ENCODE data around the gene ZBTB32. TPM values are rescaled to one million over a fixed set of nuclear protein-coding genes. Genes with fewer than 3 reads are reported as not detected.

ZBTB32 gene
- total RNA-seq, 2 experiments from 2014 or later, result 174 to 181 TPM

DNA sequence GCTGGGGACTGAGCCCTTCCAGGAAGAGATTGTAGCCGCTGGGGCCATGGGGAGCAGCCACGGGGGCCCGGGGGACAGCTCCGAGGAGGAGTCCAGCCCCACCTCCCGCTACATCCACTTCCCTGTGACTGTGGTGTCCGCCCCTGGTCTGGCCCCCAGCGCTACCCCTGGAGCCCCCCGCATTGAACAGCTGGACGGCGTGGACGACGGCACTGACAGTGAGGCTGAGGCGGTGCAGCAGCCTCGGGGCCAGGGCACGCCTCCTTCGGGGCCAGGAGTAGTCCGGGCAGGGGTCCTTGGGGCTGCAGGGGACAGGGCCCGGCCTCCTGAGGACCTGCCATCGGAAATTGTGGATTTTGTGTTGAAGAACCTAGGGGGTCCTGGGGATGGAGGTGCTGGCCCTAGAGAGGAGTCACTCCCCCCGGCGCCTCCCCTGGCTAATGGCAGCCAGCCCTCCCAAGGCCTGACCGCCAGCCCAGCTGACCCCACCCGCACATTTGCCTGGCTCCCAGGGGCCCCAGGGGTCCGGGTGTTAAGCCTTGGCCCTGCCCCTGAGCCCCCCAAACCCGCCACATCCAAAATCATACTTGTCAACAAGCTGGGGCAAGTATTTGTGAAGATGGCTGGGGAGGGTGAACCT lies 28.3 kb downstream of the ZBTB32 start:
- no peak for DNase-seq
- peaks cover 10% of the 10 kb centered on the region for H3K4me1 Mint-ChIP-seq (ENCODE audit: low read depth)
- no peak overlapping the region for H3K4me3 Mint-ChIP-seq
- intact Hi-C loops (cut with micrococcal nuclease), result no loop called here
- H3K9me3 Mint-ChIP-seq, result no peaks in the 10 kb centered on the region
- CTCF ChIA-PET, result interaction anchor here (1.2 kb wide), 1 partner anchor 8 kb away, joined by 4 read pairs; no protein-coding TSS in a partner anchor
- peaks cover 49% of the 10 kb centered on the region for H3K36me3 Mint-ChIP-seq (ENCODE audit: low read depth)
- H3K27me3 Mint-ChIP-seq (ENCODE audit: low read depth), result no peaks in the 10 kb centered on the region
- H3K27ac Mint-ChIP-seq, result no peak overlapping the region

GRCh38 chr19:35733180-35734125 lies 29.1 kb downstream of the ZBTB32 start:
- Mint-ChIP-seq H3K36me3 (ENCODE audit: low read depth) (peaks cover 44% of the 10 kb centered on the region), H3K9me3 (no peaks in the 10 kb centered on the region), H3K27me3 (ENCODE audit: low read depth) (no peaks in the 10 kb centered on the region), H3K4me1 (ENCODE audit: low read depth) (peaks cover 10% of the 10 kb centered on the region), H3K27ac (no peak overlapping the region), H3K4me3 (no peak overlapping the region)
- DNase-seq, result no peak
- intact Hi-C loops (cut with micrococcal nuclease), result no loop called here
- CTCF ChIA-PET, result no interaction called here

DNA sequence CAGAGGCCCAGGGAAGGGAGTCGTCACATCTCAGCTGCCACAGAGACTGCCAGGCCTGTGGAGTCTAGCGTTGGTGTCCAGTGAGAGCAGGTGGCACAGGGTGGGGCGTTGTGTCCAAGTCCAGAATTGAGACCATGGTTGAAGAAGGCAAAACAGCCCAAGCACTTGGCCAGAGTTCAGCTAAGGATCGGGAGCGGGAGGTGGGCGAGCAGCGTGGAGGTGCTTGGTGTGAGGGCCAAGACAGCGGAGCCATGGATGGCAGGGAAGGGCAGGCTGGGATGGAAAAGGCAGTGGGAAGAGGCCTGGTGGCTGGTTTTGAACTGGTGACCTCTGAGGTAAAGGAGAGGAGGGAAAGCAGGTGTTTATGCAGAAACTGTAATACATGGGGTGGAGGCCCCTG lies 29.9 kb downstream of the ZBTB32 start:
- DNase-seq, result no peak
- peaks cover 42% of the 10 kb centered on the region for H3K36me3 Mint-ChIP-seq (ENCODE audit: low read depth)
- H3K27me3 Mint-ChIP-seq (ENCODE audit: low read depth), result no peaks in the 10 kb centered on the region
- peak overlapping the region; percentile 66 for H3K27ac Mint-ChIP-seq
- no peak overlapping the region for H3K4me3 Mint-ChIP-seq
- CTCF ChIA-PET, result interaction anchor here (0.6 kb wide), 1 partner anchor 41 kb away, joined by 3 read pairs; no protein-coding TSS in a partner anchor
- intact Hi-C loops (cut with micrococcal nuclease), result no loop called here
- peaks cover 10% of the 10 kb centered on the region for H3K4me1 Mint-ChIP-seq (ENCODE audit: low read depth)
- no peaks in the 10 kb centered on the region for H3K9me3 Mint-ChIP-seq

- Mint-ChIP-seq H3K9me3 (no peaks in the 10 kb centered on the region), H3K36me3 (ENCODE audit: low read depth) (peaks cover 35% of the 10 kb centered on the region), H3K4me1 (ENCODE audit: low read depth) (peaks cover 16% of the 10 kb centered on the region), H3K4me3 (no peak overlapping the region), H3K27ac (peak overlapping the region; percentile 57), H3K27me3 (ENCODE audit: low read depth) (no peaks in the 10 kb centered on the region)
- CTCF ChIA-PET, result interaction anchor here (0.6 kb wide), 1 partner anchor 42 kb away, joined by 3 read pairs; no protein-coding TSS in a partner anchor
- intact Hi-C loops (cut with micrococcal nuclease), result no loop called here
- no peak for DNase-seq
Measured at GRCh38 chr19:35734889-35735288, 30.5 kb downstream of the ZBTB32 start.

DNA sequence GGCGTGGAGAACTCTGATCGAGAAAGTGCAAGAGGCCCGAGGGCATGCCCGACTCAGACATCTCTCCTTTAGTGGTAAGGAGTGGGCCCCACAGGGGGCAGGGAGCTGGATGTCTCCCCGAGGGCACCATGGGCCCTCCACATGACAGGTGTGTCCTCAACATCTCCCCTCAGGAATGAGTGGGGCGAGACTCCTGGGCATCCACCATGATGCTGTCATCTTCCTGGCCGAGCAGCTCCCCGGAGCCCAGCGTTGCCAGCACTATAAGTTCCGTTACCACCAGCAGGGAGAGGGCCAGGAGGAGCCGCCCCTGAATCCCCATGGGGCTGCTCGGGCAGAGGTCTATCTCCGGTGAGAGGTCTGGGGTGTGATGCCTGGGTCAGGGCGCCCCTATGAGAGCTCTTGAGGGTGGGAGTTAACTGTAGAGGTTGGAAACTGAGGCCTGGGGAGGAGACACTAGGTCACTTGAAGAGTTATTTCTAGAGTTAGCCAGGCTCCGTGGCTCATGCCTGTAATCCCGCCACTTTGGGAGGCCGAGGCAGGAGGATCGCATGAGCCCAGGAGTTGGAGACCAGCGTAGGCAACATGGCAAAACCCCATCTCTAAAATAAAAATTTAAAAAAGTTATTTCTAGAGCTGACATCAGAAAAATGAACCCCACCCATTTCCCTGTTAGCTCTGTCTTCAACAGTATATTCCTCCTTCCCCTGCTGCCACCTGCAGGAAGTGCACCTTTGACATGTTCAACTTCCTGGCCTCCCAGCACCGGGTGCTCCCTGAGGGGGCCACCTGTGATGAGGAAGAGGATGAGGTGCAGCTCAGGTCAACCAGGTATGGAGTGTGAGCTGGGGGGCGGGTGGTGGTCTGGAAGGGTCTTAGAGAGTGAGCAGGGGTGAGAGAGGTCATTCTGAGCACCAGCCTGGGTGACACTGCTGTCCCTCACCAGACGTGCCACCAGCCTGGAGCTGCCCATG lies 32.8 kb downstream of the ZBTB32 start:
- H3K27ac Mint-ChIP-seq, result peak overlapping the region; percentile 75
- H3K4me3 Mint-ChIP-seq, result no peak overlapping the region
- CTCF ChIA-PET, result interaction anchor here (0.5 to 1.3 kb wide), 9 partner anchors 11 to 175 kb away, joined by 3 to 7 read pairs (median 3); partner anchors contain the start of gene LIN37
- peak; percentile 56 for DNase-seq
- H3K4me1 Mint-ChIP-seq (ENCODE audit: low read depth), result peaks cover 20% of the 10 kb centered on the region
- peaks cover 33% of the 10 kb centered on the region for H3K36me3 Mint-ChIP-seq (ENCODE audit: low read depth)
- no peaks in the 10 kb centered on the region for H3K9me3 Mint-ChIP-seq
- intact Hi-C loops (cut with micrococcal nuclease), result no loop called here
- no peaks in the 10 kb centered on the region for H3K27me3 Mint-ChIP-seq (ENCODE audit: low read depth)

- no peak for DNase-seq
- Mint-ChIP-seq H3K4me1 (ENCODE audit: low read depth) (peaks cover 29% of the 10 kb centered on the region), H3K27me3 (ENCODE audit: low read depth) (no peaks in the 10 kb centered on the region), H3K27ac (no peak overlapping the region), H3K4me3 (peak overlapping the region; percentile 36), H3K36me3 (ENCODE audit: low read depth) (peaks cover 41% of the 10 kb centered on the region), H3K9me3 (no peaks in the 10 kb centered on the region)
- intact Hi-C loops (cut with micrococcal nuclease), result no loop called here
- CTCF ChIA-PET, result interaction anchor here (0.7 to 1.1 kb wide), 3 partner anchors 20 to 45 kb away, joined by 3 to 4 read pairs (median 3); no protein-coding TSS in a partner anchor
Measured at GRCh38 chr19:35738021-35738886, 33.9 kb downstream of the ZBTB32 start.

GRCh38 chr19:35738887-35739229 lies 34.5 kb downstream of the ZBTB32 start:
- peak overlapping the region; percentile 36 for H3K4me3 Mint-ChIP-seq
- CTCF ChIA-PET, result no interaction called here
- H3K36me3 Mint-ChIP-seq (ENCODE audit: low read depth), result peaks cover 39% of the 10 kb centered on the region
- H3K4me1 Mint-ChIP-seq (ENCODE audit: low read depth), result peaks cover 35% of the 10 kb centered on the region
- no peaks in the 10 kb centered on the region for H3K27me3 Mint-ChIP-seq (ENCODE audit: low read depth)
- H3K9me3 Mint-ChIP-seq, result no peaks in the 10 kb centered on the region
- no peak overlapping the region for H3K27ac Mint-ChIP-seq
- intact Hi-C loops (cut with micrococcal nuclease), result no loop called here
- DNase-seq, result no peak

DNA sequence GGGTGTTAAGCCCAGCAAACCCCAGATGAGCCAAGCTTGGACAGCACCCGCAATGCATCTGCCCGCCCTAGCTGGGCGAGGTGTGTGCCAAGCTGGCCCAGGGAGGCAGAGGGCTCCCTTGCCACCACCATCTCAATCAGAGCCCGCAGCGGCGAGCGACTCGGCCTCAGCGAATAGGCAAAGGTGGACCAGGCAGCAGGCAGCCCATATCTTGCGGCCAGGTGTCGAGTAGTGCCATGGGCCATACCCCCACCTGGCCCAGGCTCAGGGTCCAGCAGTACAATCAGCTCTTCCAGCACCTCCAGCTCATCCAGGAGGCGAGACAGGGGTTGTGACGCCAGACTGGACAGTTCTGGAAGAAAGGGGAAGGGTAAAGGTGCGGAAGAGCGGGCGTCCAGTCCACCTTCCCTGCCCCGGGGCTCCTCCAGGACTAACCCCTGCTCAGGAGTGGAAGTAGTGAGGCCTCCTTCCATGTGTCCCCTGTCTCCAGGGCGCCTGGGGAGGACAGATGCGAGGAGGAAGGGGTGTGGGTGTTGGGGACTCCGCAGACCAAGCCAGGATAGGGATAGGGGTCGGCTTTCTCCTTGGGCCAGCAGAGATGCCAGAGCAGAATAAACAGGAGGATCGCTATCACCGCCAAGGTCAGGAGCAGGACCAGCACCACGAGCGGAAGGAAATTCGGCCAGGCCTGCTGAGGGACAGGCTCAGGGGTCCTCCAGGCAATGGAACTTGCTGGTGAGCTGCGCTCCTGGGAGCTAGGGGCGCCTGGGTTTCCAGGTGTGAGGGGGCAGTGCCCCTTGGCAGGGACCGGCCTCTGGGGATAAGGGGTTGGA lies 35.1 kb downstream of the ZBTB32 start:
- H3K36me3 Mint-ChIP-seq (ENCODE audit: low read depth), result peaks cover 32% of the 10 kb centered on the region
- H3K4me1 Mint-ChIP-seq (ENCODE audit: low read depth), result peaks cover 41% of the 10 kb centered on the region
- intact Hi-C loops (cut with micrococcal nuclease), result loop anchor here (1.0 to 10.0 kb wide), 8 partner anchors 19 to 405 kb away; partner anchors contain the start of genes ALKBH6, CAPNS1 and PROSER3
- CTCF ChIA-PET, result interaction anchor here (0.6 to 1.8 kb wide), 6 partner anchors 9 to 47 kb away, joined by 3 to 10 read pairs (median 3); partner anchors contain the start of gene LIN37
- peak overlapping the region; percentile 89 for H3K4me3 Mint-ChIP-seq
- no peaks in the 10 kb centered on the region for H3K27me3 Mint-ChIP-seq (ENCODE audit: low read depth)
- no peak overlapping the region for H3K27ac Mint-ChIP-seq
- no peak for DNase-seq
- H3K9me3 Mint-ChIP-seq, result no peaks in the 10 kb centered on the region

DNA sequence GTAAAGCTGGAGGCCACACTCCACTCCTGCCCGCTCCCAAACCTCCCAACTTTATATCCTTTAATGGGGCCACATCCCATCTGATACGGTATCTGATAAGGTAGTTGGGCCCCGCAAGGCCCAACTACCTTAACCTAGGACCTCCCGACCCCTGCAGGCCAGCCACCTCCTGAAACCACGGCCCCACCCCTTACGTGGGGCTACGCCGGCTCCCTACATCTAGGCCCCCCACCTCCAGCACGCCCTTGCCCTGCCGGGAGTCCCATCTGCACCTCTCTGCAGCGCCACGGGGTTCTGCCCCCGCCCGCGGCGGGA lies 35.7 kb downstream of the ZBTB32 start:
- H3K9me3 Mint-ChIP-seq, result no peaks in the 10 kb centered on the region
- no peak for DNase-seq
- peak overlapping the region; percentile 89 for H3K4me3 Mint-ChIP-seq
- peaks cover 40% of the 10 kb centered on the region for H3K4me1 Mint-ChIP-seq (ENCODE audit: low read depth)
- H3K27ac Mint-ChIP-seq, result no peak overlapping the region
- H3K27me3 Mint-ChIP-seq (ENCODE audit: low read depth), result no peaks in the 10 kb centered on the region
- peaks cover 28% of the 10 kb centered on the region for H3K36me3 Mint-ChIP-seq (ENCODE audit: low read depth)
- CTCF ChIA-PET, result interaction anchor here (0.6 to 1.8 kb wide), 7 partner anchors 8 to 127 kb away, joined by 3 to 10 read pairs (median 3); partner anchors contain the start of gene LIN37
- intact Hi-C loops (cut with micrococcal nuclease), result loop anchor here (1.0 to 10.0 kb wide), 8 partner anchors 18 to 405 kb away; partner anchors contain the start of genes ALKBH6, CAPNS1 and PROSER3

DNA sequence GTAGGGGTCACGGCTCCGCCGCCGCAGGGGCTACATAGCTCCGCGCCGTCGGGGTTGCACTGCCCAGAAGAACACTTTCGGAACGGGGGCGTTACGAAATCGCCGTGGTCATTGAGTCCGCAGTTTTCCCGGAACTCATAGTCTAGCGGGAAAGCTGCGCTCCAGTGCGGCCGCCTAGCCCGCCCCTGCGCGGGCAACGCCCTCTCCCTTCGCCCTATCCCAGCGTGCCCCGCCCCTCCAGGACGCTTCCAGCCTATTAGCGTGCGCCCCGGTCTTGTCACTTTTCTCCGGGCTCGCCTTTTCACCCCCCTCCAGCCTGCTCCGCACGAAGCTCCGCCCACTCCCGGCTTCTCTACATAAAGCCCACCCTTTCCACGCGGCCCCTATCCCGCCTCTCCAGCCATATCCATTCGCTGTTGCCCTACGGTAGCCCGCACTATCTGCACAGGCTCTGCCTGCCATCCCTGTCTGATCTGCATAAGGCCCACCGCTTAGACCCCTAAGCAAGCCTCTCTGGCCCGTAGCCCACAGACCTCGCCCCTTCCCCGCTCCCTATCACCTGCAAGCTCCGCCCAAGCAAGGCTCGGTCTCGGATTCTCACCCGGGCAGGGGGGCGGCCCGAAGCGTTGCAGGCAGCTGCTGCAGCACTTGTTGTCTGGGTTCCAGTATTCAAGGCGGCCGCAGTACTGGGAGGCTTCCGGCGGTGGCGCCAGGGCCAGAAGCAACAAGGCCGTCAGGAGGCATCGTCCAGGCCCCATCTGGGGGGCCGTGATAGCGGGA lies 36.3 kb downstream of the ZBTB32 start:
- peaks cover 28% of the 10 kb centered on the region for H3K36me3 Mint-ChIP-seq (ENCODE audit: low read depth)

More for the DNA sequence above, 36.3 kb downstream of the ZBTB32 start:
- Mint-ChIP-seq H3K4me3 (peak overlapping the region; percentile 89), H3K4me1 (ENCODE audit: low read depth) (peaks cover 41% of the 10 kb centered on the region), H3K27ac (peak overlapping the region; percentile 97), H3K9me3 (no peaks in the 10 kb centered on the region), H3K27me3 (ENCODE audit: low read depth) (no peaks in the 10 kb centered on the region)
- intact Hi-C loops (cut with micrococcal nuclease), result loop anchor here (1.0 to 10.0 kb wide), 8 partner anchors 18 to 404 kb away; partner anchors contain the start of genes ALKBH6, CAPNS1 and PROSER3
- CTCF ChIA-PET, result interaction anchor here (0.6 to 1.8 kb wide), 6 partner anchors 9 to 127 kb away, joined by 3 to 10 read pairs (median 3); no protein-coding TSS in a partner anchor
- DNase-seq, result peak; percentile 99

All from activated naive CD4-positive, alpha-beta T cell treated with anti-CD3 and anti-CD28 coated beads for 36 hours (primary cell).